K562 (cell line): ENCODE measurements around the gene PODNL1. TPM values are rescaled to one million over a fixed set of nuclear protein-coding genes. Genes with fewer than 3 reads are reported as not detected.
A peak's percentile ranks its signal among the peaks of the same experiment; 100 is the strongest.

Source experiments
- ATAC-seq: fragments of 200-7000 bp; cut with Tn5 transposase; 3 replicates; pipeline ENCODE4 v1.9.1; 2020; ENCODE audit warnings: moderate library complexity
- BruUV-seq: library from RNA; stranded (reverse); fragments of 400-500 nt; replicated peaks from 2 replicates; lab custom pipeline; 2021; lab: Mats Ljungman, UMichigan
- CTCF ChIA-PET: fragments of 300-600 bp; formaldehyde crosslinking; extraction: SDS; loops from one replicate; lab custom pipeline; 2021; ENCODE audit warnings: low intra/inter-chr PET ratio; lab: Yijun Ruan, JAX
- POLR2A ChIA-PET: fragments of 300-600, 350-650 bp; sonication (Branson Sonifier 250); formaldehyde crosslinking; extraction: SDS; loops from one replicate; lab custom pipeline; 2021; ENCODE audit warnings: antibody characterized with exemption, inconsistent platforms; lab: Yijun Ruan, JAX
- DNase-seq, 4 experiments: peaks; one replicate each; pipeline versions ENCODE4 v3.0.0 to v3.0.0-alpha.2; 2011 to 2018; ENCODE audit warnings: low spot score in 3 of 4, mixed read lengths in 3 of 4; ENCODE audit errors: extremely low read depth in 1 of 4
- FAIRE-seq: peaks from 2 replicates; lab custom pipeline; 2011; peaks lifted over from hg19 to GRCh38; lab: Jason Lieb, UNC
- H2AFZ ChIP-seq: 2 replicates; pipeline ENCODE4 v1.6.0; 2011; ENCODE audit warnings: low read depth, low read length, control low read depth, inconsistent platforms
- H3K27ac ChIP-seq: fragments of 200-600 bp; 3 replicates; pipeline ENCODE4 v1.8.0; 2011; ENCODE audit warnings: low read depth, mild to moderate bottlenecking, control low read depth, inconsistent platforms, low read length, moderate library complexity, mixed read lengths; ENCODE audit errors: extremely low read depth
- H3K27me3 ChIP-seq, 2 experiments: fragments of 300-600 bp in 1 of 2; 2 replicates in 1 of 2; 3 replicates in 1 of 2; pipeline versions ENCODE4 v1.6.0 to v1.8.0; 2011; ENCODE audit warnings: inconsistent platforms in 2 of 2, low read length in 2 of 2, mild to moderate bottlenecking in 1 of 2, mixed read lengths in 1 of 2, moderate library complexity in 1 of 2; ENCODE audit not compliant: control insufficient read depth in 2 of 2, insufficient read depth in 2 of 2
- H3K36me3 ChIP-seq: fragments of 300-600 bp; 3 replicates; pipeline ENCODE4 v1.8.0; 2011; ENCODE audit warnings: mild to moderate bottlenecking, low read length, inconsistent platforms; ENCODE audit not compliant: control insufficient read depth, insufficient read depth
- H3K4me1 ChIP-seq, 2 experiments: fragments of 200-600 bp in 1 of 2; replicated peaks in 1 of 2; 2 replicates in 1 of 2; 3 replicates in 1 of 2; pipeline versions ENCODE4 v1.5.1 to v1.8.0; 2011; ENCODE audit warnings: inconsistent platforms in 2 of 2, low read length in 2 of 2, mild to moderate bottlenecking in 1 of 2, mixed read lengths in 1 of 2, moderate library complexity in 1 of 2; ENCODE audit not compliant: control insufficient read depth in 2 of 2, insufficient read depth in 2 of 2
- H3K4me2 ChIP-seq: 2 replicates; pipeline ENCODE4 v1.6.1; 2011; ENCODE audit warnings: low read length, control low read depth, inconsistent platforms, mixed read lengths; ENCODE audit not compliant: insufficient read depth
- H3K4me3 ChIP-seq: fragments of 200-600 bp; sonication (generic), shearing (Covaris generic); 2 replicates; pipeline ENCODE4 v1.5.1; 2016; ENCODE audit warnings: control low read depth, inconsistent platforms
- H3K79me2 ChIP-seq: fragments of 200-600 bp; 3 replicates; pipeline ENCODE4 v1.8.0; 2011; ENCODE audit warnings: low read length, inconsistent platforms; ENCODE audit not compliant: control insufficient read depth, insufficient read depth
- H3K9ac ChIP-seq, 2 experiments: 2 replicates each; pipeline versions ENCODE4 v1.6.0 to v1.6.1; 2011; ENCODE audit warnings: low read depth in 2 of 2, low read length in 2 of 2, control low read depth in 1 of 2, inconsistent platforms in 1 of 2, mild to moderate bottlenecking in 1 of 2, mixed read lengths in 1 of 2; ENCODE audit not compliant: insufficient read depth in 1 of 2
- H3K9me1 ChIP-seq: one replicate; pipeline ENCODE4 v1.6.0; 2011; ENCODE audit warnings: inconsistent platforms, mild to moderate bottlenecking, low read length, moderate library complexity; ENCODE audit not compliant: control insufficient read depth, insufficient read depth
- H3K9me3 ChIP-seq: replicated peaks from 2 replicates; pipeline ENCODE4 v1.5.1; 2011; ENCODE audit warnings: low read depth, low read length, inconsistent platforms; ENCODE audit not compliant: control insufficient read depth, insufficient read depth
- H4K20me1 ChIP-seq: replicated peaks from 2 replicates; pipeline ENCODE4 v1.6.1; 2011; ENCODE audit warnings: low read length, inconsistent platforms, mixed read lengths; ENCODE audit not compliant: control insufficient read depth, insufficient read depth
- ARID1B ChIP-seq: fragments of 450-650 bp; IDR thresholded peaks from 2 replicates; pipeline ENCODE4 v1.6.1; 2016; ENCODE audit warnings: antibody characterized with exemption, mild to moderate bottlenecking, inconsistent platforms
- FIP1L1 ChIP-seq: fragments of 200-400 bp; formaldehyde crosslinking; IDR thresholded peaks from 2 replicates; pipeline ENCODE4 v1.6.1; 2018; ENCODE audit warnings: mild to moderate bottlenecking, low read depth, low read length; ENCODE audit not compliant: poor library complexity, severe bottlenecking
- MAX ChIP-seq: sonication (generic); formaldehyde crosslinking; IDR thresholded peaks from 2 replicates; pipeline ENCODE4 v1.9.0; 2022; ENCODE audit warnings: mild to moderate bottlenecking, missing genetic modification reagents
- PCBP1 ChIP-seq: fragments of 200-400 bp; formaldehyde crosslinking; IDR thresholded peaks from 2 replicates; pipeline ENCODE4 v1.6.1; 2018; ENCODE audit warnings: mild to moderate bottlenecking, low read depth, low read length; ENCODE audit not compliant: poor library complexity, severe bottlenecking
- PURB ChIP-seq: sonication (generic); formaldehyde crosslinking; IDR thresholded peaks from 2 replicates; pipeline ENCODE4 v1.9.0; 2021; ENCODE audit warnings: low read depth, mild to moderate bottlenecking, missing genetic modification reagents
- SMAD4 ChIP-seq: fragments of 250-450 bp; sonication (Bioruptor Pico); conservative IDR thresholded peaks from 2 replicates; pipeline ENCODE4 v1.8.0; 2021; ENCODE audit warnings: inconsistent platforms, mild to moderate bottlenecking, moderate library complexity
- STAG1 ChIP-seq: sonication (generic); formaldehyde crosslinking; IDR thresholded peaks from 2 replicates; pipeline ENCODE4 v1.5.0; 2020; ENCODE audit warnings: missing genetic modification reagents, borderline replicate concordance
- ZC3H8 ChIP-seq: fragments of 450-650 bp; IDR thresholded peaks from 2 replicates; pipeline ENCODE4 v1.6.1; 2017
- WGBS: fragments of 100-300 bp; shearing (Covaris generic); methylation state at CpG from one replicate; pipeline ENCODE4 v1.1.6; 2016; ENCODE audit warnings: low coverage, mixed read lengths; ENCODE audit not compliant: insufficient coverage; ENCODE audit errors: missing lambda C conversion rate; 5-methylcytosine and 5-hydroxymethylcytosine counted together
- in situ Hi-C: fragments of 300-500 bp; cut with MboI; formaldehyde crosslinking; loops from 4 replicates; pipeline ENCODE4 v1.15.0; 2018; ENCODE audit warnings: inconsistent platforms, mixed read lengths
- intact Hi-C: fragments of 100-400 bp; cut with micrococcal nuclease; formaldehyde crosslinking; loops from 2 replicates; pipeline ENCODE4 v1.14.2; 2022
- polyA plus RNA-seq, 8 experiments: library from polyadenylated mRNA; depleted of rRNA in 4 of 8; stranded (reverse) in 5 of 8; unstranded in 3 of 8; fragments of >200 nt; fragmentation: Nextera tagmentation in 2 of 8; fragmentation: Illumina TruSeq in 1 of 8; extraction: Ambion mirVana in 2 of 8; extraction: Trizol in 1 of 8; gene quantifications; 2 replicates each; pipeline versions ENCODE4 v1.2.1 to v1.2.3, GENCODE V29; 2011 to 2014; ENCODE audit warnings: inconsistent platforms in 1 of 8, missing spikeins in 1 of 8
- total RNA-seq, 7 experiments: library from RNA; depleted of rRNA in 6 of 7; stranded (reverse); fragments of >200 nt in 6 of 7; fragmentation: Illumina TruSeq in 2 of 7; extraction: Trizol in 2 of 7; gene quantifications; 2 replicates each; pipeline versions ENCODE4 v1.2.1 to v1.2.3, GENCODE V29; 2011 to 2021; ENCODE audit warnings: low replicate concordance in 1 of 7

PODNL1 gene
- total and polyA plus RNA-seq, 9 of the 15 experiments (the other 6 are each of a cell fraction or from before 2014, with no cell fraction given), result 0.18 to 0.47 (median 0.23) TPM; not detected in 3

- Histone ChIP-seq H3K9ac (peak overlapping the region in 1 of 2 experiments; percentile 14; a peak in 2 of 4 replicates), H3K9me3 (no peaks in the 10 kb centered on the region), H3K4me1 (peaks cover 21 to 60% of the 10 kb centered on the region in 2 experiments), H3K27me3 (no peaks in the 10 kb centered on the region; a peak in 1 of 5 replicates), H3K27ac (no peak overlapping the region), H3K79me2 (no peaks in the 10 kb centered on the region), H3K4me2 (no peak overlapping the region), H3K36me3 (no peaks in the 10 kb centered on the region), H2AFZ (0 out of 2 replicates have a peak overlapping the region, but pooled peaks have one; percentile 14), H3K4me3 (no peak overlapping the region), H4K20me1 (no peaks in the 10 kb centered on the region), H3K9me1 (no peaks in the 10 kb centered on the region)
- no peak for DNase-seq
- CTCF ChIA-PET, result no interaction called here
- WGBS, result 75% methylated on average over 10 of the region's 12 CpGs
- POLR2A ChIA-PET, result interaction anchor here (1.0 kb wide), 1 partner anchor 19 kb away, joined by 4 read pairs; no protein-coding TSS in a partner anchor
- ATAC-seq, result no peak
- intact Hi-C loops (loop anchor here (5.0 kb wide), 1 partner anchor 464 kb away; no protein-coding TSS in a partner anchor), in situ Hi-C loops (loop anchor here (5.0 kb wide), 1 partner anchor 189 kb away; the partner anchor contains the start of gene MISP3)
- no peak for FAIRE-seq
- no TSS peak for BruUV-seq
- peak; percentile 39; the same call in 1 of the 2 replicates for TF ChIP-seq MAX (CRISPR knock-in tag)
- no peak for TF ChIP-seq FIP1L1
- no peak for TF ChIP-seq PCBP1
- TF ChIP-seq STAG1 (CRISPR knock-in tag), result no peak
- no peak for TF ChIP-seq ZC3H8
- TF ChIP-seq SMAD4 (CRISPR knock-in tag), result no peak
- no peak for TF ChIP-seq ARID1B
- TF ChIP-seq PURB (CRISPR knock-in tag), result no peak
These were observed 55.4 kb downstream of the PODNL1 start for GRCh38 chr19:13882836-13883235.
